ENCODE results near the gene LSM5.

- TF ChIP-seq YY1 (IDR thresholded peaks at IDR 0.05; ENCODE audit: insufficient read depth, insufficient read length): no peak
- no peak for TF ChIP-seq ZNF274 (IDR thresholded peaks at IDR 0.05; ENCODE audit: low read depth, low read length)
- TF ChIP-seq SUZ12 (IDR thresholded peaks at IDR 0.05; ENCODE audit: extremely low read depth, insufficient read depth, insufficient read length): no peak
Observed at GRCh38 chr7:32525839-32526238, 35.7 kb upstream of the LSM5 start.
